HG03565 (cell line): Measurements from ENCODE around the gene PIP4K2C.

ENCODE experiments used
- ATAC-seq: cut with Tn5 transposase; IDR thresholded peaks from one replicate; pipeline ENCODE4 v1.9.1; 2021; ENCODE audit warnings: mild to moderate bottlenecking, moderate library complexity; ENCODE audit not compliant: unreplicated experiment

PIP4K2C gene

GRCh38 chr12:57590864-57591781, at the start of gene PIP4K2C:
Gene PIP4K2C (plus strand): TSS chr12:57591192. CDS start chr12:57591290, 98 bp downstream.
- ATAC-seq: peak; percentile 86

- ATAC-seq: no peak
Measured at GRCh38 chr12:57541717-57542116, 49.3 kb upstream of the PIP4K2C start.

GRCh38 chr12:57543581-57543980, 47.4 kb upstream of the PIP4K2C start:
- ATAC-seq: no peak

- ATAC-seq: no peak
Measured at GRCh38 chr12:57545809-57546437, 45.1 kb upstream of the PIP4K2C start.

- ATAC-seq: peak; percentile 97
Measured at GRCh38 chr12:57546438-57547287, 44.3 kb upstream of the PIP4K2C start, which contains the start of gene DCTN2. Gene DCTN2 (minus strand): TSS chr12:57547192. CDS start chr12:57547063, 129 bp downstream.

- no peak for ATAC-seq
Measured at GRCh38 chr12:57547288-57548012, 43.5 kb upstream of the PIP4K2C start.

- ATAC-seq: no peak
Measured at GRCh38 chr12:57548013-57548315, 43.0 kb upstream of the PIP4K2C start.

GRCh38 chr12:57548488-57548887, 42.5 kb upstream of the PIP4K2C start:
- ATAC-seq: no peak

- no peak for ATAC-seq
Measured at GRCh38 chr12:57549203-57549908, 41.6 kb upstream of the PIP4K2C start.

GRCh38 chr12:57549909-57550640, 40.9 kb upstream of the PIP4K2C start, which contains the start of gene KIF5A:
Gene KIF5A (plus strand): TSS chr12:57550044. CDS start chr12:57550272, 228 bp downstream.
- ATAC-seq: no peak

- no peak for ATAC-seq
Measured at GRCh38 chr12:57550641-57551549, 40.1 kb upstream of the PIP4K2C start.

GRCh38 chr12:57551637-57552305, 39.2 kb upstream of the PIP4K2C start:
- no peak for ATAC-seq

GRCh38 chr12:57552306-57552651, 38.7 kb upstream of the PIP4K2C start:
- no peak for ATAC-seq

- no peak for ATAC-seq
Measured at GRCh38 chr12:57552835-57553313, 38.1 kb upstream of the PIP4K2C start.

- ATAC-seq: no peak
Measured at GRCh38 chr12:57553343-57554202, 37.4 kb upstream of the PIP4K2C start.

GRCh38 chr12:57554453-57554852, 36.5 kb upstream of the PIP4K2C start:
- no peak for ATAC-seq

GRCh38 chr12:57554897-57555296, 36.1 kb upstream of the PIP4K2C start:
- no peak for ATAC-seq
